HepG2 (cell line): ENCODE measurements around the gene MFSD12. TPM values are rescaled to one million over a fixed set of nuclear protein-coding genes. Genes with fewer than 3 reads are reported as not detected.

ENCODE experiments used
- AGO1 ChIP-seq: fragments of 200-400 bp; formaldehyde crosslinking; IDR thresholded peaks from 2 replicates; pipeline ENCODE4 v1.6.1; 2017; ENCODE audit warnings: mild to moderate bottlenecking, low read depth, low read length, moderate library complexity; ENCODE audit not compliant: poor library complexity, severe bottlenecking
- BATF2 ChIP-seq: sonication (generic); formaldehyde crosslinking; IDR thresholded peaks from 2 replicates; pipeline ENCODE4 v1.8.0; 2022; ENCODE audit warnings: mild to moderate bottlenecking, missing genetic modification reagents, moderate library complexity
- DZIP1 ChIP-seq: sonication (generic); formaldehyde crosslinking; IDR thresholded peaks from 2 replicates; pipeline ENCODE4 v1.5.0; 2020; ENCODE audit warnings: mild to moderate bottlenecking, missing genetic modification reagents
- FOXK1 ChIP-seq: sonication (generic); formaldehyde crosslinking; IDR thresholded peaks from 2 replicates; pipeline ENCODE4 v1.4.0; 2020; ENCODE audit warnings: low read depth, missing genetic modification reagents, borderline replicate concordance
- HIC2 ChIP-seq: sonication (generic); formaldehyde crosslinking; IDR thresholded peaks from 2 replicates; pipeline ENCODE4 v1.9.0; 2022; ENCODE audit warnings: low read depth, missing genetic modification reagents
- HMGA1 ChIP-seq: sonication (generic); formaldehyde crosslinking; conservative IDR thresholded peaks from 2 replicates; pipeline ENCODE4 v1.4.0; 2020; ENCODE audit warnings: missing genetic modification reagents
- KLF11 ChIP-seq: IDR thresholded peaks from 2 replicates; pipeline ENCODE4 v1.6.1; 2016; ENCODE audit warnings: missing compliant biosample characterization
- MTF1 ChIP-seq: sonication (generic); formaldehyde crosslinking; IDR thresholded peaks from 2 replicates; pipeline ENCODE4 v1.5.0; 2020; ENCODE audit warnings: missing genetic modification reagents
- NFYC ChIP-seq: IDR thresholded peaks from 2 replicates; pipeline ENCODE4 v1.6.1; 2016; ENCODE audit warnings: missing genetic modification reagents, missing compliant biosample characterization
- NONO ChIP-seq, 2 experiments: fragments of 450-650 bp in 1 of 2; sonication (generic) in 1 of 2; formaldehyde crosslinking in 1 of 2; IDR thresholded peaks in 1 of 2; conservative IDR thresholded peaks in 1 of 2; 2 replicates each; pipeline versions ENCODE4 v1.6.1 to v1.8.0; 2017 to 2022; ENCODE audit warnings: mild to moderate bottlenecking in 1 of 2, missing genetic modification reagents in 1 of 2, moderate library complexity in 1 of 2
- SRSF4 ChIP-seq: fragments of 200-400 bp; formaldehyde crosslinking; IDR thresholded peaks from one replicate; pipeline ENCODE4 v1.6.1; 2018; ENCODE audit warnings: mild to moderate bottlenecking, low read depth, low read length, moderate library complexity; ENCODE audit not compliant: poor library complexity, severe bottlenecking
- YEATS4 ChIP-seq: sonication (generic); formaldehyde crosslinking; IDR thresholded peaks from 2 replicates; pipeline ENCODE4 v1.4.0; 2020; ENCODE audit warnings: missing genetic modification reagents, borderline replicate concordance
- ZBTB4 ChIP-seq: sonication (generic); formaldehyde crosslinking; IDR thresholded peaks from 2 replicates; pipeline ENCODE4 v1.4.0; 2020; ENCODE audit warnings: missing genetic modification reagents, mild to moderate bottlenecking, borderline replicate concordance
- ZNF230 ChIP-seq: sonication (generic); formaldehyde crosslinking; IDR thresholded peaks from 2 replicates; pipeline ENCODE4 v1.4.0; 2020; ENCODE audit warnings: mild to moderate bottlenecking, missing genetic modification reagents
- ZNF549 ChIP-seq: sonication (generic); formaldehyde crosslinking; IDR thresholded peaks from 2 replicates; pipeline ENCODE4 v1.5.0; 2020; ENCODE audit warnings: missing genetic modification reagents
- ZNF75D ChIP-seq: sonication (generic); formaldehyde crosslinking; IDR thresholded peaks from 2 replicates; pipeline ENCODE4 v1.8.1; 2023; ENCODE audit warnings: missing genetic modification reagents, mild to moderate bottlenecking, borderline replicate concordance
- ZNF780A ChIP-seq: sonication (generic); formaldehyde crosslinking; IDR thresholded peaks from 2 replicates; pipeline ENCODE4 v1.8.0; 2022; ENCODE audit warnings: mild to moderate bottlenecking, missing genetic modification reagents, moderate library complexity
- polyA plus RNA-seq, 8 experiments: library from polyadenylated mRNA; depleted of rRNA in 3 of 8; stranded (reverse) in 7 of 8; unstranded in 1 of 8; fragments of >200 nt; fragmentation: Illumina TruSeq in 4 of 8; extraction: Trizol in 4 of 8; gene quantifications; 2 replicates each; pipeline versions ENCODE4 v1.2.1 to v1.2.3, GENCODE V29; 2011 to 2016; ENCODE audit warnings: low read depth in 4 of 8, missing spikeins in 1 of 8, mixed read lengths in 1 of 8; ENCODE audit not compliant: insufficient read depth in 1 of 8
- total RNA-seq, 5 experiments: library from RNA; depleted of rRNA; stranded (reverse); fragments of >200 nt; fragmentation: Illumina TruSeq; extraction: Trizol; gene quantifications; 2 replicates each; pipeline ENCODE4 v1.2.3, GENCODE V29; 2016; ENCODE audit warnings: low read depth in 1 of 5

MFSD12 gene
- total and polyA plus RNA-seq, 2 of the 13 experiments (the other 11 are each of a cell fraction or from before 2014, with no cell fraction given), result 27.2 to 29.1 TPM

GRCh38 chr19:3500429-3501101 is 56.8 kb downstream of the MFSD12 start, which contains the start of gene DOHH (continued):
- TF ChIP-seq HMGA1 (CRISPR knock-in tag) (no peak), KLF11 (peak; percentile 45; the same call in 1 of the 2 replicates), ZNF75D (peak; percentile 63; the same call in 1 of the 2 replicates), MTF1 (CRISPR knock-in tag) (no peak), ZNF780A (CRISPR knock-in tag) (peak; percentile 62; the same call in 1 of the 2 replicates), FOXK1 (CRISPR knock-in tag) (peak; percentile 45; the same call in 1 of the 2 replicates), BATF2 (CRISPR knock-in tag) (peak; percentile 62; the same call in 1 of the 2 replicates), ZBTB4 (CRISPR knock-in tag) (peak; percentile 48; the same call in 1 of the 2 replicates), AGO1 (peak; percentile 46), SRSF4 (no peak), NFYC (CRISPR knock-in tag) (peak; percentile 35), ZNF549 (no peak), YEATS4 (peak; percentile 61; the same call in 1 of the 2 replicates), DZIP1 (CRISPR knock-in tag) (peak; percentile 75; the same call in 1 of the 2 replicates), HIC2 (CRISPR knock-in tag) (no peak), ZNF230 (CRISPR knock-in tag) (peak; percentile 94), NONO (IDR thresholded peaks at IDR 0.05) (peak; percentile 88; the same call in 1 of the 2 replicates), NONO (CRISPR knock-in tag; conservative IDR thresholded peaks at IDR 0.05) (peak; percentile 91)
